ENCODE measurements around the gene USH2A. TPM values are rescaled to one million over a fixed set of nuclear protein-coding genes. Genes with fewer than 3 reads are reported as not detected.

USH2A gene
- total and polyA plus RNA-seq, 8 donors, result 0.37 to 0.58 TPM; not detected in 6

- Histone ChIP-seq H3K27me3 (no peaks in the 10 kb centered on the region), H3K4me3 (no peak overlapping the region), H3K27ac (no peak overlapping the region), H3K9me3 (no peaks in the 10 kb centered on the region), H3K4me1 (no peaks in the 10 kb centered on the region), H3K36me3 (no peaks in the 10 kb centered on the region)
- TF ChIP-seq POLR2A (IDR thresholded peaks at IDR 0.05) (no peak), EP300 (IDR thresholded peaks at IDR 0.05) (no peak), CTCF (IDR thresholded peaks at IDR 0.05) (no peak), POLR2AphosphoS5 (IDR thresholded peaks at IDR 0.05) (no peak)
- 39 to 57% (median 50%) methylated on average over 5 of the region's 5 CpGs for WGBS, 5 donors
- intact Hi-C loops (cut with DNase I; ENCODE audit: low total_unique reads), result no loop called here
- no peak for DNase-seq
These were observed 341.8 kb downstream of the USH2A start for GRCh38 chr1:216081445-216081844.

GRCh38 chr1:216076751-216077150 lies 346.5 kb downstream of the USH2A start:
- no peaks in the 10 kb centered on the region for H3K9me3 ChIP-seq

GRCh38 chr1:216075339-216075738 lies 347.9 kb downstream of the USH2A start:
- WGBS, 5 donors, result 74 to 89% (median 86%) methylated on average over 3 of the region's 3 CpGs
- no peaks in the 10 kb centered on the region for H3K36me3 ChIP-seq
- H3K4me3 ChIP-seq, result no peak overlapping the region
- H3K27me3 ChIP-seq, result no peaks in the 10 kb centered on the region
- H3K4me1 ChIP-seq, result no peaks in the 10 kb centered on the region
- no peak for DNase-seq
- no peaks in the 10 kb centered on the region for H3K9me3 ChIP-seq
- intact Hi-C loops (cut with DNase I; ENCODE audit: low total_unique reads), result no loop called here
- no peak for TF ChIP-seq POLR2A (IDR thresholded peaks at IDR 0.05)
- no peak for TF ChIP-seq EP300 (IDR thresholded peaks at IDR 0.05)
- no peak for TF ChIP-seq CTCF (IDR thresholded peaks at IDR 0.05)
- no peak for TF ChIP-seq POLR2AphosphoS5 (IDR thresholded peaks at IDR 0.05)
- H3K27ac ChIP-seq, result no peak overlapping the region

More at GRCh38 chr1:216076751-216077150, 346.5 kb downstream of the USH2A start:
- TF ChIP-seq EP300 (IDR thresholded peaks at IDR 0.05) (no peak), POLR2A (IDR thresholded peaks at IDR 0.05) (no peak)
- Histone ChIP-seq H3K36me3 (no peaks in the 10 kb centered on the region), H3K27ac (no peak overlapping the region), H3K27me3 (no peaks in the 10 kb centered on the region), H3K4me3 (no peak overlapping the region), H3K4me1 (no peaks in the 10 kb centered on the region)
- WGBS, 5 donors, result 69 to 85% (median 74%) methylated on average over 2 of the region's 2 CpGs
- no peak for DNase-seq
- intact Hi-C loops (cut with DNase I; ENCODE audit: low total_unique reads), result no loop called here

GRCh38 chr1:216073793-216074595 lies 349.3 kb downstream of the USH2A start:
- no peak for DNase-seq
- no peaks in the 10 kb centered on the region for H3K27me3 ChIP-seq
- whole genome bisulfite sequencing, 5 donors, result 78 to 89% (median 84%) methylated on average over 8 of the region's 8 CpGs
- no peak for TF ChIP-seq CTCF (IDR thresholded peaks at IDR 0.05)
- no peak for TF ChIP-seq POLR2A (IDR thresholded peaks at IDR 0.05)
- H3K4me3 ChIP-seq, result no peak overlapping the region
- H3K4me1 ChIP-seq, result no peaks in the 10 kb centered on the region
- intact Hi-C loops (cut with DNase I; ENCODE audit: low total_unique reads), result no loop called here
- H3K9me3 ChIP-seq, result no peaks in the 10 kb centered on the region
- no peak overlapping the region for H3K27ac ChIP-seq
- H3K36me3 ChIP-seq, result no peaks in the 10 kb centered on the region

- intact Hi-C loops (cut with DNase I; ENCODE audit: low total_unique reads), result no loop called here
- 34 to 70% (median 56%) methylated on average over 3 of the region's 3 CpGs for WGBS, 5 donors
- H3K27ac ChIP-seq, result no peak overlapping the region
- no peaks in the 10 kb centered on the region for H3K4me1 ChIP-seq
- H3K9me3 ChIP-seq, result no peaks in the 10 kb centered on the region
- H3K4me3 ChIP-seq, result no peak overlapping the region
- no peak for DNase-seq
- TF ChIP-seq EP300 (IDR thresholded peaks at IDR 0.05) (no peak), POLR2AphosphoS5 (IDR thresholded peaks at IDR 0.05) (no peak), POLR2A (IDR thresholded peaks at IDR 0.05) (no peak), CTCF (IDR thresholded peaks at IDR 0.05) (no peak)
- no peaks in the 10 kb centered on the region for H3K36me3 ChIP-seq
- no peaks in the 10 kb centered on the region for H3K27me3 ChIP-seq
These were observed 352.0 kb downstream of the USH2A start for GRCh38 chr1:216071262-216071661.
